Measurements from ENCODE around the gene NELFB.

The NELFB gene

DNA sequence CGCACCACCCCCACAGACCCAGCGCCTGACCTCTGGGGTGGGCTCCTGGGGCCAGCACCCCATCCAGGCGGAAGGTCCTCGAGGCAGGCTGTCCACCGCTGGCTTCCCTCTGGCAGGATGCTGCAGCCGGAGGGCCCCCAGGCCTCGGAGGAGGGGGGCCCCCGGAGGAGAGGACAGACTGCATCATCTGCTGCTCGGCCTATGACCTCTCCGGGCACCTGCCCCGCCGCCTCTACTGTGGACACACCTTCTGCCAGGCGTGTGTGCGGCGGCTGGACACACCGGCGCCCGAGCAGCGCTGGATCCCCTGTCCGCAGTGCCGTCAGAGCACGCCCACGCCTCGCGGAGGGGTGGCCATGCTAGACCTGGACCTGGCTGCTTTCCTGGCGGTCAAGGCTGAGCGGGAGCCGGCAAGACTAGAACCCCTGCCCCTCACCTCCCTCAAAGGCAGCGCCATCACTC, 26.6 kb upstream of the NELFB start:
- no peak for TF ChIP-seq TCF12 (IDR thresholded peaks at IDR 0.05; ENCODE audit: low read depth)
- TF ChIP-seq, protein P1, sequence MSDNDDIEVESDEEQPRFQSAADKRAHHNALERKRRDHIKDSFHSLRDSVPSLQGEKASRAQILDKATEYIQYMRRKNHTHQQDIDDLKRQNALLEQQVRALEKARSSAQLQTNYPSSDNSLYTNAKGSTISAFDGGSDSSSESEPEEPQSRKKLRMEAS (IDR thresholded peaks at IDR 0.05) = peak; percentile 56; the same call in 1 of the 2 replicates
- peak; percentile 93 for TF ChIP-seq EGR1 (IDR thresholded peaks at IDR 0.05)
- TF ChIP-seq RAD21 (IDR thresholded peaks at IDR 0.05; ENCODE audit: low read depth) = no peak

DNA sequence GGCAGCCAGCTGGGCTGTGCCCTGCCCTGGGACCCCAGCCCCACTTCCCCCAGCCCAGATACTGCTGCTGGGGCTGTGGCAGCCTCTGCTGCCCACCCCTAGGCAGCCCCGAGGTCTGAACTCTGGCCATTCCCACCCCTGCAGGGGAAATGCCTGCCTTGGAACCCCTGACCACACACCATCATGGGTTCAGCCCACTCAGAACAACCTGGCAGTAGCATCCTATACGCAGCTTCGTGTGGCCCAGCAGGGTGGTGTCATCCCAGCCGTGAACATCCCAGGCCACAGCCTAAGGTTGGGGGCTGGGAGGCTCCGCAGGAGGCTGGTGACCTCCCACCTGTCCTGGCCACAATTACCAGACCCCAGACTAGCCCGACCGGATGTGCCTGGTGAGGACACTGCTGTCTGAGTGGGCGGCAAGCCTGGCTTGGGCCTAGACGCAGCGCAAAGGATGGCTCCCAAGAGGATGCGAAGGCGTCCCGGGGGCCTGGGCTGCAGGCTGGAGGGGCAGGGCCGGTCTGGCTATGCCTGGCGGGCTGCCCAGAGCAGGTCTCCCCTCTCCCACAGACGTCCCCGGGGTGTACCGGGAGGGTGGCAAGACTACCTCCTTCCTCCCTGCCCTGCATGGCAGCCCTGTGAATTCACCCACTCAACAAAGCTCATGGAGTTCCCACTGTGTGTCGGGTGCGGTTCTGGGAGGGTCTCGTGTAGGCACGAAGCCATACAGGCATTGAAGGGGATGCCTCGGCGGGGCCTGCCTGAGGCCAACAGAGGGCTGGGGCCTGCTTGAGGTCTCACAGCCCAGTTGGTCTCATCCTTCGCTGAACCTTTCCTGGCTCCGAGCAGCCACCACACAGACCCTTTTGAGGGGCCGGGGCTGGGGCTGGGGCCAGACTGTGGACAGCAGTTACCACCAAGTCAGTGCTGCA, 25.9 kb upstream of the NELFB start:
- TF ChIP-seq EP300 (IDR thresholded peaks at IDR 0.05; ENCODE audit: borderline replicate concordance) (no peak), TCF12 (IDR thresholded peaks at IDR 0.05; ENCODE audit: low read depth) (no peak)
- TF ChIP-seq, protein P1 (IDR thresholded peaks at IDR 0.05) = peak; percentile 4; the same call in 1 of the 2 replicates
- TF ChIP-seq, protein P2, sequence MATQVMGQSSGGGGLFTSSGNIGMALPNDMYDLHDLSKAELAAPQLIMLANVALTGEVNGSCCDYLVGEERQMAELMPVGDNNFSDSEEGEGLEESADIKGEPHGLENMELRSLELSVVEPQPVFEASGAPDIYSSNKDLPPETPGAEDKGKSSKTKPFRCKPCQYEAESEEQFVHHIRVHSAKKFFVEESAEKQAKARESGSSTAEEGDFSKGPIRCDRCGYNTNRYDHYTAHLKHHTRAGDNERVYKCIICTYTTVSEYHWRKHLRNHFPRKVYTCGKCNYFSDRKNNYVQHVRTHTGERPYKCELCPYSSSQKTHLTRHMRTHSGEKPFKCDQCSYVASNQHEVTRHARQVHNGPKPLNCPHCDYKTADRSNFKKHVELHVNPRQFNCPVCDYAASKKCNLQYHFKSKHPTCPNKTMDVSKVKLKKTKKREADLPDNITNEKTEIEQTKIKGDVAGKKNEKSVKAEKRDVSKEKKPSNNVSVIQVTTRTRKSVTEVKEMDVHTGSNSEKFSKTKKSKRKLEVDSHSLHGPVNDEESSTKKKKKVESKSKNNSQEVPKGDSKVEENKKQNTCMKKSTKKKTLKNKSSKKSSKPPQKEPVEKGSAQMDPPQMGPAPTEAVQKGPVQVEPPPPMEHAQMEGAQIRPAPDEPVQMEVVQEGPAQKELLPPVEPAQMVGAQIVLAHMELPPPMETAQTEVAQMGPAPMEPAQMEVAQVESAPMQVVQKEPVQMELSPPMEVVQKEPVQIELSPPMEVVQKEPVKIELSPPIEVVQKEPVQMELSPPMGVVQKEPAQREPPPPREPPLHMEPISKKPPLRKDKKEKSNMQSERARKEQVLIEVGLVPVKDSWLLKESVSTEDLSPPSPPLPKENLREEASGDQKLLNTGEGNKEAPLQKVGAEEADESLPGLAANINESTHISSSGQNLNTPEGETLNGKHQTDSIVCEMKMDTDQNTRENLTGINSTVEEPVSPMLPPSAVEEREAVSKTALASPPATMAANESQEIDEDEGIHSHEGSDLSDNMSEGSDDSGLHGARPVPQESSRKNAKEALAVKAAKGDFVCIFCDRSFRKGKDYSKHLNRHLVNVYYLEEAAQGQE (IDR thresholded peaks at IDR 0.05; ENCODE audit: low read depth) = no peak

DNA sequence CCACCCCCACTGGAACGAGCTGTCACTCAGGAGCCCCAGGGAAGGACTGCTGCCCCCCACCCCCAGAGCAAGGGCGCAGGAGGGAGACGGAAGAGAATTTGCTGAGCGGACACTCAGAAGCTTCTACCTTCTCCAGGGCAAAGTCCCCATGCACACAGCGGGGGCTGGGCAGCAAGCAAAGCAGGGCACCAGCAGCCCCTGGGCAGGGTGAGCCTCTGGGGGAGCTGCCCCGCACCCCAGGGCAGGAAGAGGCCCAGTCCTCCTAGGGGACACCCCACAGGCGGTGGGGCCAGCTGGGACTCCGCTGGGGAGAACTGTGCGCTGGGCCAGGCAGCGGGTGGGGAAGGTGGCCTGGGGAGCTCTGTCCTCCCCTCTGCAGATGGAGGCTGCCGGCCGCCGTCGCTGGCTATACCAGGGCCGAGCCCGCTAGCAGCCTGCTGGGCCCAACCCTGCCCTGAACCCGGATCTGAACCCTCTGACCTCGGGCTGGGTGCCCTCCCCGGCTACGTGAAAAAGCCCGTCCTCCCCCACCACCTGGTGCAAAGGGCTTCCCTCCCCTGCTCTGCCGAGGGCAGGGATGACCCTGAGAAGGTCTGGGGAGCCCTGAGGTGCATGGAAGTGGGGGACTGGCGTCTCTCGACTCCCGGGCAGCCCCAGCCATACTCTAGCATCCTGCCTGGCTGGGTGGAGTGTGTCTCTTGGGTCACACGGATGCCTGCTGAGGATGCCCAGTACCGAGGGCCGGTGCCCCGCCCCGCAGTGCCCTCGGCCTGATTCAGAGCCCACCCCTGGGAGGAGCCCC, 25.0 kb upstream of the NELFB start:
- TF ChIP-seq RAD21 (IDR thresholded peaks at IDR 0.05; ENCODE audit: low read depth) = no peak
- TF ChIP-seq ZBTB7A (IDR thresholded peaks at IDR 0.05; ENCODE audit: low read depth) = no peak
- TF ChIP-seq, protein P2 (IDR thresholded peaks at IDR 0.05; ENCODE audit: low read depth) = no peak
- TF ChIP-seq NFIC (IDR thresholded peaks at IDR 0.05) = no peak
- TF ChIP-seq TAF1 (IDR thresholded peaks at IDR 0.05; ENCODE audit: low read depth) = no peak
- TF ChIP-seq CEBPB (IDR thresholded peaks at IDR 0.05) = no peak
- no peak for TF ChIP-seq TCF12 (IDR thresholded peaks at IDR 0.05; ENCODE audit: low read depth)
- no peak for TF ChIP-seq EP300 (IDR thresholded peaks at IDR 0.05; ENCODE audit: borderline replicate concordance)
- no peak for TF ChIP-seq TEAD4 (IDR thresholded peaks at IDR 0.05)
- TF ChIP-seq FOXM1 (IDR thresholded peaks at IDR 0.05; ENCODE audit: borderline replicate concordance, low read depth) = no peak
- no peak for TF ChIP-seq YY1 (IDR thresholded peaks at IDR 0.05; ENCODE audit: low read depth)
- TF ChIP-seq, protein P1 (IDR thresholded peaks at IDR 0.05) = no peak
- no peak for TF ChIP-seq CREB1 (IDR thresholded peaks at IDR 0.05; ENCODE audit: low read depth)
- TF ChIP-seq EGR1 (IDR thresholded peaks at IDR 0.05) = no peak
- TF ChIP-seq, protein P3, sequence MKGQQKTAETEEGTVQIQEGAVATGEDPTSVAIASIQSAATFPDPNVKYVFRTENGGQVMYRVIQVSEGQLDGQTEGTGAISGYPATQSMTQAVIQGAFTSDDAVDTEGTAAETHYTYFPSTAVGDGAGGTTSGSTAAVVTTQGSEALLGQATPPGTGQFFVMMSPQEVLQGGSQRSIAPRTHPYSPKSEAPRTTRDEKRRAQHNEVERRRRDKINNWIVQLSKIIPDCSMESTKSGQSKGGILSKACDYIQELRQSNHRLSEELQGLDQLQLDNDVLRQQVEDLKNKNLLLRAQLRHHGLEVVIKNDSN (IDR thresholded peaks at IDR 0.05) = no peak

DNA sequence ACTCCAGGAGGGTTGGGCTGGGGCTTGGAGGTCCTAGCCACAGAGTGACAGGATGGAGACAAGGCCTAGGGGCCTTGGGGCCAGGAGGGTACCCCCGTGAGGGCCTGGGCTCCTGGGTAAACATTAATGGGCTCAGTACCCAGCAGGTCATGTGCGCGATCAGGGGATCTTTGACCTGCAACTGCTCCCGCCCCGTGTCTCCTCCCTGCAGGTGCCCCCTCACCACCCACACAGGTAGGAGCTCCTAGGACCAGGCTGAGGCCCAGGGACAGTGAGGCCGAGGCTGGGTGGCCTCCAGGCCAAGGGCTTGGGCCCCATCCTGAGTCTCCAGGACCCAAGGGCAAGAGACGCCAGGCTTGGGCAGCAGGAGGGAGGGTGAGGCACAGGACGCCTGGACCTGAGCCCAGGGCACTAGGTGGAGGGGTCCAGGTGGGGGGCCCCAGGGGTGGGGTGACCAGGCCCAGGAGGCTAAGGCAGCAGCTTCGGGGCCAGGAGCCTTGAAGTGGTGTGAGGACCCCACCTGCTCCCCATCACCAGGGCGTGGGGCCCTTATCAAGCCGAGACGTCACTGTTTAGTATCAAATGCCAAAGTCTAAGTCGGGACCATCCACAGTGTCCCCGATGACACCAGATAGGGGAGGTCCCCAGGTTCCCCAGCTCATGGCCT, 24.3 kb upstream of the NELFB start, which contains the start of gene SLC34A3:
Gene SLC34A3 (plus strand): TSS at position 197 of the 667 bp plus-strand sequence. CDS start 802 bp downstream, outside the sequence.
- TF ChIP-seq, protein P3 (IDR thresholded peaks at IDR 0.05) = no peak
- TF ChIP-seq ZBTB7A (IDR thresholded peaks at IDR 0.05; ENCODE audit: low read depth) (0 out of 2 replicates have a peak, but pooled peaks have one; percentile 14), YY1 (IDR thresholded peaks at IDR 0.05; ENCODE audit: low read depth) (no peak)
